ENCODE results near the gene NKAPL. TPM values are rescaled to one million over a fixed set of nuclear protein-coding genes. Genes with fewer than 3 reads are reported as not detected.

NKAPL gene
- total RNA-seq, 4 donors from 2014 or later = 0.55 to 7.9 (median 0.64) TPM; not detected in 1

DNA sequence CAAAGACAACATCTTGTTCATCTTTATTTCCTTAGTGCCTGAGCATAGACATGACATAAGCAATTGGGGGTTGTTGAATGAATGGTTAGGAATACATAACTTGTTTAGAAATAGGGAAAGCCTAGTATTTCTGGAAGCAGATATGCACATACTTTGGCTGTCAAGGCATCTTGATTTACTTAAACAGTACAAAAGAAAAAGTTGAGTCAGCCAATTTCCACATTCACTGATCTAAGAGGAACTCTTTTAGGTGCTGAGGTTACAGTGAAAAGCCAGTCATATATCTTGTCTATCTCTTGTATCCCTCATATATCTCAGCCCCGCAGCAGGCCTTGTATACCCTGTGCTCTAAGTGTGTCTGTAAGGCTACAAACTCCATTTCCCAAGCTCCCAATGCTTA lies 18.6 kb upstream of the NKAPL start:
- in situ Hi-C loops (cut with MboI; ENCODE audit: low pct_ligation_motif_present in 1 of 4, low pct_unique_long_range_greater_than_20kb in 1 of 4, low sequenced_read_pairs in 3 of 4) (no loop called here), intact Hi-C loops (cut with DNase I; ENCODE audit: low total_unique reads) (no loop called here)
- Histone ChIP-seq H3K36me3 (peaks cover 0 to 11% (median 5%) of the 10 kb centered on the region in 4 donors), H3K27me3 (no peaks in the 10 kb centered on the region), H3K4me1 (no peaks in the 10 kb centered on the region), H3K9me3 (no peaks in the 10 kb centered on the region), H3K27ac (no peak overlapping the region), H3K4me3 (no peak overlapping the region)
- TF ChIP-seq, protein P1, sequence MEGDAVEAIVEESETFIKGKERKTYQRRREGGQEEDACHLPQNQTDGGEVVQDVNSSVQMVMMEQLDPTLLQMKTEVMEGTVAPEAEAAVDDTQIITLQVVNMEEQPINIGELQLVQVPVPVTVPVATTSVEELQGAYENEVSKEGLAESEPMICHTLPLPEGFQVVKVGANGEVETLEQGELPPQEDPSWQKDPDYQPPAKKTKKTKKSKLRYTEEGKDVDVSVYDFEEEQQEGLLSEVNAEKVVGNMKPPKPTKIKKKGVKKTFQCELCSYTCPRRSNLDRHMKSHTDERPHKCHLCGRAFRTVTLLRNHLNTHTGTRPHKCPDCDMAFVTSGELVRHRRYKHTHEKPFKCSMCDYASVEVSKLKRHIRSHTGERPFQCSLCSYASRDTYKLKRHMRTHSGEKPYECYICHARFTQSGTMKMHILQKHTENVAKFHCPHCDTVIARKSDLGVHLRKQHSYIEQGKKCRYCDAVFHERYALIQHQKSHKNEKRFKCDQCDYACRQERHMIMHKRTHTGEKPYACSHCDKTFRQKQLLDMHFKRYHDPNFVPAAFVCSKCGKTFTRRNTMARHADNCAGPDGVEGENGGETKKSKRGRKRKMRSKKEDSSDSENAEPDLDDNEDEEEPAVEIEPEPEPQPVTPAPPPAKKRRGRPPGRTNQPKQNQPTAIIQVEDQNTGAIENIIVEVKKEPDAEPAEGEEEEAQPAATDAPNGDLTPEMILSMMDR (IDR thresholded peaks at IDR 0.05) = no peak
- TF ChIP-seq POLR2A (IDR thresholded peaks at IDR 0.05) (no peak), EP300 (IDR thresholded peaks at IDR 0.05; ENCODE audit: low read depth) (no peak), POLR2AphosphoS5 (IDR thresholded peaks at IDR 0.05) (no peak)
- 90 to 93% methylated on average over 1 of the region's 1 CpG for WGBS, 2 donors (ENCODE audit: low coverage in 1 of 2)
- DNase-seq = no peak

DNA sequence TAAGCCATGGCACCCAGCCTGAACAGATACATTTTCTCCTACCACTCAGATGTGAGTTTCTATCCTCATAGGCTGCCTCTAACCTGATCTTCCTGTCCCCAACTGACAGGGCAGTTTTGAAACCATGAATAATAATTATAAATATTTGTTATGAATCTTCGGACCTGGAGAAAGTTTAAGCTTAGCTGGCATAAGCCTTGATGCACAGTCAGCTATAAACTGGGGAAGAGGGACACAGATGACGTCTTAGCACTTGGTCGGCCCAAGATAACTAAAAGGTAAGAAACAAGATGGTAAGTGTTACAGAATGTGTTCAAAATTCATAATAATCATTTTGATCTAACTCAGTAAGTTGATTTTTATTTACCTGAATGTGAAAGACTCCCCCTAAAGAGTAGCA lies 15.2 kb upstream of the NKAPL start:
- H3K27me3 ChIP-seq = no peaks in the 10 kb centered on the region
- H3K4me3 ChIP-seq = no peak overlapping the region
- no peak for TF ChIP-seq EP300 (IDR thresholded peaks at IDR 0.05; ENCODE audit: low read depth)
- no peak for TF ChIP-seq POLR2A (IDR thresholded peaks at IDR 0.05)
- TF ChIP-seq, protein P1 (IDR thresholded peaks at IDR 0.05) = no peak
- no peak for DNase-seq
- intact Hi-C loops (cut with DNase I; ENCODE audit: low total_unique reads) (no loop called here), in situ Hi-C loops (cut with MboI; ENCODE audit: low pct_ligation_motif_present in 1 of 4, low pct_unique_long_range_greater_than_20kb in 1 of 4, low sequenced_read_pairs in 3 of 4) (no loop called here)
- peaks cover 0 to 20% (median 9%) of the 10 kb centered on the region in 4 donors for H3K36me3 ChIP-seq
- WGBS, 2 donors (ENCODE audit: low coverage in 1 of 2) = 94 to 96% methylated on average over 3 of the region's 3 CpGs
- no peak overlapping the region for H3K27ac ChIP-seq
- H3K9me3 ChIP-seq = no peaks in the 10 kb centered on the region
- no peaks in the 10 kb centered on the region for H3K4me1 ChIP-seq

DNA sequence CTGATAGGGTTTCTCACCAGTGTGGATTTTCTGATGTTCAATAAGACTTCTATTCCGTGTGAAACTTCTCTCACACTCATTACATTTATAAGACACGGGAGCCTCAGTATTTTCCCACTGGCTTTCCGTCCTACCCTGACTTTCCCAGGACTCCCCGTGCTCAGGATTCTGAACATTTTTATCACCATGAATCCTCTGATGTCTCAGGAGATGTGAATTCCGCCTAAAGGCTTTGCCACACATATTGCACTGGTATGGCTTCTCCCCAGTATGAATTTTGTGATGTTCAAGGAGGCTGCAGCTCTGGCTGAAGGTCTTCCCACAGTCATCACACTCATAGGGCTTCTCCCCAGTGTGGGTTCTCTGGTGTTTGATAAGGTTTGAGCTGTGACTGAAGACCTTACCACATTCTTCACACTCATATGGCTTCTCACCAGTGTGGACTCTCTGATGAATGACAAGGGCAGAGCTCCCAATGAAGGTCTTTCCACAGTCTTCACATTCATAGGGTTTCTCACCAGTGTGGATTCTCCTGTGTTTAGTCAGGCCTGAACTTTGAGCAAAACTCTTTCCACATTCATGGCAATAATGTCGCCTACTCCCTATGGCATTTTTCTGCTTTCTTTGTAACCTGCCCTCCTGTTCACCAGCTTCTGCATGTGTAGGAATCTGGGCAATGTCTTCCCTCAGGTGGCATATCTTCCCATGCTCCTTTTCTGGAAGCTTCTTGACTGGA lies 13.7 kb upstream of the NKAPL start:
- TF ChIP-seq EP300 (IDR thresholded peaks at IDR 0.05; ENCODE audit: low read depth) = no peak
- TF ChIP-seq, protein P1 (IDR thresholded peaks at IDR 0.05) = no peak
- no peak for TF ChIP-seq POLR2A (IDR thresholded peaks at IDR 0.05)
- no peak for TF ChIP-seq POLR2AphosphoS5 (IDR thresholded peaks at IDR 0.05)
- Histone ChIP-seq H3K4me3 (no peak overlapping the region), H3K9me3 (no peaks in the 10 kb centered on the region), H3K36me3 (peaks cover 0 to 20% (median 9%) of the 10 kb centered on the region in 4 donors), H3K27me3 (no peaks in the 10 kb centered on the region), H3K4me1 (peaks cover 0 to under 1% (median 0%) of the 10 kb centered on the region in 4 donors), H3K27ac (no peak overlapping the region)
- in situ Hi-C loops (cut with MboI; ENCODE audit: low pct_ligation_motif_present in 1 of 4, low pct_unique_long_range_greater_than_20kb in 1 of 4, low sequenced_read_pairs in 3 of 4) = no loop called here
- no peak for DNase-seq
- intact Hi-C loops (cut with DNase I; ENCODE audit: low total_unique reads) = no loop called here
- WGBS, 2 donors (ENCODE audit: low coverage in 1 of 2) = 92 to 100% methylated on average over 2 to 6 of the region's 6 CpGs

DNA sequence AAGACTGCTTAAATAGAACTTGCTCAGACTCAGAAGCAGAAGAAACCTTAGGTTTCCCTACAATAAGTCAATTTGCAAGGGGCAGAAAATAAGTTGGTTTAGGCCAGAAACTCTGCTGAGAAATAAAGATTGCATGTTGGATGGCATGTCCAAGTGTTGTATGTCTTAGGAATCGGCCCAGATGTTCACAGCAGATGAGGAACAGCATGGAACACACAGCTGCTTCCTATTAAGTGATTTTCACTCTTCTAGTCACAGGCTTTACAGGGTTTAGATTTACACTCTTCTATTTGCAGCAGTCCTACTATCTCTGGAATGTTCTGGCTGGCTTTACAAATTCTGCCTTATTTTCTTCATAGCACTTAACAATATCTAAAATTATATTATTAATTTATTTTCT lies 10.2 kb upstream of the NKAPL start:
- no peaks in the 10 kb centered on the region for H3K9me3 ChIP-seq
- WGBS, 2 donors (ENCODE audit: low coverage in 1 of 2) = 70 to 86% methylated on average over 1 of the region's 1 CpG
- no peaks in the 10 kb centered on the region for H3K27me3 ChIP-seq
- H3K36me3 ChIP-seq = peaks cover 0 to 20% (median 9%) of the 10 kb centered on the region in 4 donors
- H3K4me1 ChIP-seq = peaks cover 11 to 17% (median 15%) of the 10 kb centered on the region in 4 donors
- no peak for DNase-seq
- TF ChIP-seq, protein P1 (IDR thresholded peaks at IDR 0.05) = no peak
- TF ChIP-seq POLR2A (IDR thresholded peaks at IDR 0.05) = no peak
- TF ChIP-seq EP300 (IDR thresholded peaks at IDR 0.05; ENCODE audit: low read depth) = no peak
- TF ChIP-seq POLR2AphosphoS5 (IDR thresholded peaks at IDR 0.05) = no peak
- H3K27ac ChIP-seq = no peak overlapping the region
- in situ Hi-C loops (cut with MboI; ENCODE audit: low pct_ligation_motif_present in 1 of 4, low pct_unique_long_range_greater_than_20kb in 1 of 4, low sequenced_read_pairs in 3 of 4) = no loop called here
- intact Hi-C loops (cut with DNase I; ENCODE audit: low total_unique reads) = no loop called here
- no peak overlapping the region for H3K4me3 ChIP-seq

All from transverse colon (tissue), 4 donors.